SK-N-SH (cell line): ENCODE measurements around the gene MRGPRD. TPM values are rescaled to one million over a fixed set of nuclear protein-coding genes. Genes with fewer than 3 reads are reported as not detected.

Source experiments
- CTCF ChIA-PET: fragments of 300-600, 350-600 bp; formaldehyde crosslinking; extraction: SDS; loops from one replicate; lab custom pipeline; 2021; lab: Yijun Ruan, JAX
- POLR2A ChIA-PET: fragments of 350-600 bp; sonication (Branson Sonifier 250); formaldehyde crosslinking; extraction: SDS; loops from one replicate; lab custom pipeline; 2020; ENCODE audit warnings: antibody characterized with exemption, inconsistent platforms; lab: Yijun Ruan, JAX
- DNase-seq: peaks from one replicate; pipeline ENCODE4 v3.0.0; 2012
- H2AFZ ChIP-seq: fragments of 200-600 bp; sonication (generic); 2 replicates; pipeline ENCODE4 v1.8.1; 2016; ENCODE audit warnings: antibody characterized with exemption, mild to moderate bottlenecking, low read depth
- H3F3A ChIP-seq: fragments of 200-600 bp; sonication (generic); replicated peaks from 2 replicates; pipeline ENCODE3; 2016; ENCODE audit warnings: antibody characterized with exemption, mild to moderate bottlenecking; ENCODE audit not compliant: insufficient read depth
- H3K27ac ChIP-seq, 2 experiments: fragments of 200-500 bp in 1 of 2; fragments of 200-600 bp in 1 of 2; sonication (Bioruptor generic) in 1 of 2; sonication (generic), shearing (Covaris generic) in 1 of 2; 2 replicates each; pipeline versions ENCODE4 v1.5.1 to v1.6.1; 2014 to 2016; ENCODE audit warnings: low read depth in 2 of 2, inconsistent platforms in 1 of 2, low read length in 1 of 2, mild to moderate bottlenecking in 1 of 2, mixed read lengths in 1 of 2
- H3K27me3 ChIP-seq: fragments of 200-600 bp; sonication (generic), shearing (Covaris generic); 2 replicates; pipeline ENCODE4 v1.6.1; 2016; ENCODE audit warnings: mixed run types; ENCODE audit not compliant: insufficient read depth
- H3K36me3 ChIP-seq, 2 experiments: fragments of 200-500 bp in 1 of 2; fragments of 200-600 bp in 1 of 2; sonication (Bioruptor generic) in 1 of 2; sonication (generic) in 1 of 2; replicated peaks in 1 of 2; 2 replicates each; pipeline versions ENCODE3 to v1.5.1; 2014 to 2016; ENCODE audit warnings: low read length in 1 of 2, mild to moderate bottlenecking in 1 of 2; ENCODE audit not compliant: insufficient read depth in 2 of 2, control insufficient read depth in 1 of 2
- H3K4me1 ChIP-seq, 2 experiments: fragments of 200-500 bp in 1 of 2; fragments of 200-600 bp in 1 of 2; sonication (Bioruptor generic) in 1 of 2; sonication (generic), shearing (Covaris generic) in 1 of 2; 2 replicates each; pipeline versions ENCODE4 v1.5.1 to v1.6.1; 2014 to 2016; ENCODE audit warnings: low read depth in 1 of 2, low read length in 1 of 2, mixed run types in 1 of 2; ENCODE audit not compliant: insufficient read depth in 2 of 2, control insufficient read depth in 1 of 2
- H3K4me2 ChIP-seq: fragments of 200-600 bp; sonication (generic), shearing (Covaris generic); 2 replicates; pipeline ENCODE4 v1.6.1; 2017; ENCODE audit warnings: mixed run types
- H3K4me3 ChIP-seq, 2 experiments: fragments of 200-500 bp in 1 of 2; fragments of 200-600 bp in 1 of 2; sonication (Bioruptor generic) in 1 of 2; sonication (generic), shearing (Covaris generic) in 1 of 2; 2 replicates each; pipeline versions ENCODE4 v1.5.1 to v1.8.1; 2014 to 2016; ENCODE audit warnings: low read depth in 2 of 2, inconsistent platforms in 1 of 2, low read length in 1 of 2, mild to moderate bottlenecking in 1 of 2, mixed read lengths in 1 of 2, moderate library complexity in 1 of 2
- H3K79me2 ChIP-seq: fragments of 200-600 bp; sonication (generic); 2 replicates; pipeline ENCODE4 v1.8.1; 2017; ENCODE audit warnings: mild to moderate bottlenecking; ENCODE audit not compliant: insufficient read depth
- H3K9ac ChIP-seq: fragments of 200-600 bp; sonication (generic); 2 replicates; pipeline ENCODE4 v1.6.1; 2017; ENCODE audit warnings: mixed run types
- H3K9me2 ChIP-seq: fragments of 200-600 bp; sonication (generic); 2 replicates; pipeline ENCODE4 v1.6.1; 2017; ENCODE audit warnings: mixed run types
- H3K9me3 ChIP-seq: fragments of 200-600 bp; sonication (generic); 2 replicates; pipeline ENCODE4 v1.6.1; 2017; ENCODE audit warnings: mixed run types, mild to moderate bottlenecking, moderate library complexity
- H4K20me1 ChIP-seq: fragments of 200-600 bp; sonication (generic); 2 replicates; pipeline ENCODE4 v1.6.1; 2017; ENCODE audit warnings: mild to moderate bottlenecking, mixed run types; ENCODE audit not compliant: insufficient read depth
- CHD2 ChIP-seq: fragments of 150-350 bp; IDR thresholded peaks from 2 replicates; pipeline ENCODE4 v1.6.1; 2018; ENCODE audit warnings: low read length; ENCODE audit not compliant: partially characterized antibody
- ELF1 ChIP-seq: IDR thresholded peaks from 2 replicates; pipeline ENCODE4 v1.4.0; 2012
- EP300 ChIP-seq, 2 experiments: IDR thresholded peaks; 2 replicates each; pipeline versions ENCODE4 v1.4.0 to v1.6.1; 2012; ENCODE audit warnings: borderline replicate concordance in 1 of 2, low read depth in 1 of 2, low read length in 1 of 2
- FOXM1 ChIP-seq: IDR thresholded peaks from 2 replicates; pipeline ENCODE4 v1.4.0; 2012; ENCODE audit warnings: low read depth, mild to moderate bottlenecking
- GABPA ChIP-seq: IDR thresholded peaks from 2 replicates; pipeline ENCODE4 v1.4.0; 2012; ENCODE audit warnings: low read depth, mild to moderate bottlenecking
- GATA2 ChIP-seq: sonication (generic); formaldehyde crosslinking; IDR thresholded peaks from 2 replicates; pipeline ENCODE4 v1.5.0; 2020; ENCODE audit warnings: mild to moderate bottlenecking, missing genetic modification reagents
- JUND ChIP-seq: IDR thresholded peaks from 2 replicates; pipeline ENCODE4 v1.4.0; 2012
- MEF2A ChIP-seq: IDR thresholded peaks from 2 replicates; pipeline ENCODE4 v1.4.0; 2012; ENCODE audit warnings: low read depth, borderline replicate concordance
- NFIC ChIP-seq: IDR thresholded peaks from 2 replicates; pipeline ENCODE4 v1.4.0; 2012; ENCODE audit warnings: borderline replicate concordance
- RCOR1 ChIP-seq: fragments of 150-350 bp; IDR thresholded peaks from 2 replicates; pipeline ENCODE4 v1.6.1; 2017; ENCODE audit warnings: antibody characterized with exemption, low read length
- RFX5 ChIP-seq: IDR thresholded peaks from 2 replicates; pipeline ENCODE4 v1.6.1; 2012; ENCODE audit warnings: mild to moderate bottlenecking, improper control_type of control experiment, low read length
- SIN3A ChIP-seq: IDR thresholded peaks from 2 replicates; pipeline ENCODE4 v1.6.1; 2012; ENCODE audit warnings: low read depth, mild to moderate bottlenecking, low read length, moderate library complexity, borderline replicate concordance
- TCF12 ChIP-seq: IDR thresholded peaks from 2 replicates; pipeline ENCODE4 v1.4.0; 2012
- YY1 ChIP-seq: IDR thresholded peaks from 2 replicates; pipeline ENCODE4 v1.4.0; 2012; ENCODE audit warnings: low read depth, mild to moderate bottlenecking
- polyA plus RNA-seq, 3 experiments: library from polyadenylated mRNA; depleted of rRNA; stranded (reverse); fragments of >200 nt; gene quantifications; 2 replicates each; pipeline ENCODE4 v1.2.3, GENCODE V29; 2012
- TF ChIP-seq, protein P1 (sequence below): fragments of 150-350 bp; IDR thresholded peaks from 2 replicates; pipeline ENCODE4 v1.6.1; 2016; ENCODE audit warnings: mild to moderate bottlenecking, low read depth, low read length
- TF ChIP-seq, protein P2 (sequence below): fragments of 200-600 bp; sonication (generic); IDR thresholded peaks from 2 replicates; pipeline ENCODE4 v1.6.1; 2017; ENCODE audit warnings: antibody characterized with exemption, mild to moderate bottlenecking, moderate library complexity
- TF ChIP-seq, protein P3 (sequence below): IDR thresholded peaks from 2 replicates; pipeline ENCODE4 v1.6.1; 2012; ENCODE audit warnings: mild to moderate bottlenecking, low read depth, low read length, moderate library complexity
- TF ChIP-seq, protein P4 (sequence below): fragments of 150-350 bp; IDR thresholded peaks from 2 replicates; pipeline ENCODE4 v1.6.1; 2017; ENCODE audit warnings: antibody characterized with exemption, low read length, low read depth, borderline replicate concordance
- TF ChIP-seq, protein P5 (sequence below): IDR thresholded peaks from 2 replicates; pipeline ENCODE4 v1.4.0; 2012; ENCODE audit warnings: low read depth

The MRGPRD gene
- polyA plus RNA-seq, 1 of the 3 experiments (the other 2 are of a cell fraction) = not detected

DNA sequence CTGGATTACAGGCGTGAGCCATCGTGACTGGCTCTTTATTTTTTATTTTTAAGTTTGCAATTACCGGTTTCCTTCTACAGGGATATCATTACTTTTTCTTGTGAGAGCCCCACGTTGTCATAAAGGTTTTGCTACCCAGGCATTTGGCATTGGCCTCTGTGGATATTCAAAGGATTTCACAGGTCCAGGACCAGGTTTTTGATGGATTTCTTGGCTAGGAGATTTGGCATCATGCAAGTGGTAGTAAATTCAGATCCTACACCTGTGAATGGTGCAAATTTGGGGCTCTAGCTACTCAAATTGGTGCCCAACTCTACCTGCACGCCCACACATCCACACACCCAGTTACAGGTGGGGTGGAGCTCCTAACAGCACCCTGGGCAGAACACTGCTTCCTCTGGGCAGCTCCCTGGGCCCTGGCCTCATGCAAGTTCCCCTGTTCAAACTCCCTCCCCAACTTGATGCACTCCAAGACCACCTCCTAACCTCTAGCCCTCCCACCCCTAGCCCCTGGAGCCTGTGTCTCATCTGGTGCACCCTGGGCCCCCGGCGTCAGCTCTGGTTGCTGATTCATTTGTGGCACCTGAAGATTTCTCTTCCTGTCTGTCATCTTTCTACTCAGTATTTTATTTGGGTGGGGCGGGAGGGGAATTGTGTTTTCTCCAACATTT is 9.3 kb upstream of the MRGPRD start (continued):
- TF ChIP-seq, protein P1, sequence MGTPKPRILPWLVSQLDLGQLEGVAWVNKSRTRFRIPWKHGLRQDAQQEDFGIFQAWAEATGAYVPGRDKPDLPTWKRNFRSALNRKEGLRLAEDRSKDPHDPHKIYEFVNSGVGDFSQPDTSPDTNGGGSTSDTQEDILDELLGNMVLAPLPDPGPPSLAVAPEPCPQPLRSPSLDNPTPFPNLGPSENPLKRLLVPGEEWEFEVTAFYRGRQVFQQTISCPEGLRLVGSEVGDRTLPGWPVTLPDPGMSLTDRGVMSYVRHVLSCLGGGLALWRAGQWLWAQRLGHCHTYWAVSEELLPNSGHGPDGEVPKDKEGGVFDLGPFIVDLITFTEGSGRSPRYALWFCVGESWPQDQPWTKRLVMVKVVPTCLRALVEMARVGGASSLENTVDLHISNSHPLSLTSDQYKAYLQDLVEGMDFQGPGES = no peak

DNA sequence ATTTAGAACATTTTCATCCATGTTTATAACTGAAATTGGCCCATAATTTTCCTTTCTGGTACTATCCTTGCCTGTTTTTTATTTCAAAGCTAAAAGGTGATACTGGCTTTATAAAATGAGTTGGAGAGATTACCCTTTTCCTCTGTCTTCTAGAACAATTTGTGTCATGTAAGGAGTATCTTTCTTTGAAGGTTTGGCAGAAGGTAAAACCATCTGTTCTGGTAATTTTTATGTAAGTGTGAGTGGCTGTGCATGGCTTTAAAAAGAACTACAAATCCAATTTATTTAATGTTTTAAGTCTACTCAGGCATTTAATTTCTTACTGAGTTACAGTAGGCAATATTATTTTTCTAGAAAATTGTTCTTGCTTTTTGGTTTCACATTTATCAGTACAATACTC is 7.7 kb upstream of the MRGPRD start:
- H3K27me3 ChIP-seq = no peaks in the 10 kb centered on the region
- H3K4me3 ChIP-seq = no peak overlapping the region
- no peaks in the 10 kb centered on the region for H3K36me3 ChIP-seq
- no peak for TF ChIP-seq NFIC
- no peak for TF ChIP-seq JUND
- TF ChIP-seq GATA2 (CRISPR knock-in tag) = no peak
- TF ChIP-seq GABPA = no peak
- no peak for TF ChIP-seq RCOR1
- TF ChIP-seq, protein P2, sequence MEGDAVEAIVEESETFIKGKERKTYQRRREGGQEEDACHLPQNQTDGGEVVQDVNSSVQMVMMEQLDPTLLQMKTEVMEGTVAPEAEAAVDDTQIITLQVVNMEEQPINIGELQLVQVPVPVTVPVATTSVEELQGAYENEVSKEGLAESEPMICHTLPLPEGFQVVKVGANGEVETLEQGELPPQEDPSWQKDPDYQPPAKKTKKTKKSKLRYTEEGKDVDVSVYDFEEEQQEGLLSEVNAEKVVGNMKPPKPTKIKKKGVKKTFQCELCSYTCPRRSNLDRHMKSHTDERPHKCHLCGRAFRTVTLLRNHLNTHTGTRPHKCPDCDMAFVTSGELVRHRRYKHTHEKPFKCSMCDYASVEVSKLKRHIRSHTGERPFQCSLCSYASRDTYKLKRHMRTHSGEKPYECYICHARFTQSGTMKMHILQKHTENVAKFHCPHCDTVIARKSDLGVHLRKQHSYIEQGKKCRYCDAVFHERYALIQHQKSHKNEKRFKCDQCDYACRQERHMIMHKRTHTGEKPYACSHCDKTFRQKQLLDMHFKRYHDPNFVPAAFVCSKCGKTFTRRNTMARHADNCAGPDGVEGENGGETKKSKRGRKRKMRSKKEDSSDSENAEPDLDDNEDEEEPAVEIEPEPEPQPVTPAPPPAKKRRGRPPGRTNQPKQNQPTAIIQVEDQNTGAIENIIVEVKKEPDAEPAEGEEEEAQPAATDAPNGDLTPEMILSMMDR = no peak
- no peak for TF ChIP-seq SIN3A
- TF ChIP-seq TCF12 = no peak
- no peak for TF ChIP-seq YY1
- TF ChIP-seq FOXM1 = no peak
- TF ChIP-seq, protein P3, sequence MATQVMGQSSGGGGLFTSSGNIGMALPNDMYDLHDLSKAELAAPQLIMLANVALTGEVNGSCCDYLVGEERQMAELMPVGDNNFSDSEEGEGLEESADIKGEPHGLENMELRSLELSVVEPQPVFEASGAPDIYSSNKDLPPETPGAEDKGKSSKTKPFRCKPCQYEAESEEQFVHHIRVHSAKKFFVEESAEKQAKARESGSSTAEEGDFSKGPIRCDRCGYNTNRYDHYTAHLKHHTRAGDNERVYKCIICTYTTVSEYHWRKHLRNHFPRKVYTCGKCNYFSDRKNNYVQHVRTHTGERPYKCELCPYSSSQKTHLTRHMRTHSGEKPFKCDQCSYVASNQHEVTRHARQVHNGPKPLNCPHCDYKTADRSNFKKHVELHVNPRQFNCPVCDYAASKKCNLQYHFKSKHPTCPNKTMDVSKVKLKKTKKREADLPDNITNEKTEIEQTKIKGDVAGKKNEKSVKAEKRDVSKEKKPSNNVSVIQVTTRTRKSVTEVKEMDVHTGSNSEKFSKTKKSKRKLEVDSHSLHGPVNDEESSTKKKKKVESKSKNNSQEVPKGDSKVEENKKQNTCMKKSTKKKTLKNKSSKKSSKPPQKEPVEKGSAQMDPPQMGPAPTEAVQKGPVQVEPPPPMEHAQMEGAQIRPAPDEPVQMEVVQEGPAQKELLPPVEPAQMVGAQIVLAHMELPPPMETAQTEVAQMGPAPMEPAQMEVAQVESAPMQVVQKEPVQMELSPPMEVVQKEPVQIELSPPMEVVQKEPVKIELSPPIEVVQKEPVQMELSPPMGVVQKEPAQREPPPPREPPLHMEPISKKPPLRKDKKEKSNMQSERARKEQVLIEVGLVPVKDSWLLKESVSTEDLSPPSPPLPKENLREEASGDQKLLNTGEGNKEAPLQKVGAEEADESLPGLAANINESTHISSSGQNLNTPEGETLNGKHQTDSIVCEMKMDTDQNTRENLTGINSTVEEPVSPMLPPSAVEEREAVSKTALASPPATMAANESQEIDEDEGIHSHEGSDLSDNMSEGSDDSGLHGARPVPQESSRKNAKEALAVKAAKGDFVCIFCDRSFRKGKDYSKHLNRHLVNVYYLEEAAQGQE = no peak
- no peak for TF ChIP-seq MEF2A
- TF ChIP-seq ELF1 = no peak
- no peak for TF ChIP-seq RFX5
- TF ChIP-seq, protein P4, sequence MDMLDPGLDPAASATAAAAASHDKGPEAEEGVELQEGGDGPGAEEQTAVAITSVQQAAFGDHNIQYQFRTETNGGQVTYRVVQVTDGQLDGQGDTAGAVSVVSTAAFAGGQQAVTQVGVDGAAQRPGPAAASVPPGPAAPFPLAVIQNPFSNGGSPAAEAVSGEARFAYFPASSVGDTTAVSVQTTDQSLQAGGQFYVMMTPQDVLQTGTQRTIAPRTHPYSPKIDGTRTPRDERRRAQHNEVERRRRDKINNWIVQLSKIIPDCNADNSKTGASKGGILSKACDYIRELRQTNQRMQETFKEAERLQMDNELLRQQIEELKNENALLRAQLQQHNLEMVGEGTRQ = no peak
- TF ChIP-seq CHD2 = no peak
- TF ChIP-seq, protein P1 = no peak
- no peak for TF ChIP-seq EP300 (IDR thresholded peaks at IDR 0.05; ENCODE audit: borderline replicate concordance in 1 of 2, low read depth in 1 of 2, low read length in 1 of 2)
- TF ChIP-seq, protein P5, sequence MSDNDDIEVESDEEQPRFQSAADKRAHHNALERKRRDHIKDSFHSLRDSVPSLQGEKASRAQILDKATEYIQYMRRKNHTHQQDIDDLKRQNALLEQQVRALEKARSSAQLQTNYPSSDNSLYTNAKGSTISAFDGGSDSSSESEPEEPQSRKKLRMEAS = no peak
- H3K27ac ChIP-seq = no peak overlapping the region
- peaks cover 0 to 4% of the 10 kb centered on the region in 2 experiments; a peak in 2 of 4 replicates for H3K4me1 ChIP-seq
- ChIA-PET CTCF (interaction anchor here (0.7 kb wide), 1 partner anchor 404 kb away, joined by 3 read pairs; no protein-coding TSS in a partner anchor), POLR2A (no interaction called here)
- H3K9me2 ChIP-seq = no peaks in the 10 kb centered on the region
- H3K9ac ChIP-seq = no peak overlapping the region
- no peaks in the 10 kb centered on the region for H3K9me3 ChIP-seq
- H3F3A ChIP-seq = no peaks in the 10 kb centered on the region
- no peak overlapping the region for H3K4me2 ChIP-seq
- DNase-seq = no peak
- H3K79me2 ChIP-seq = no peaks in the 10 kb centered on the region
- no peak overlapping the region for H2AFZ ChIP-seq
- H4K20me1 ChIP-seq = no peaks in the 10 kb centered on the region
